Activated naive CD4-positive, alpha-beta T cell treated with anti-CD3 and anti-CD28 coated beads, Interleukin-2, amount 10 ng/mL, durations not matched to agents 7 days and 5 days (primary cell): ENCODE data around the gene BTBD9.

Source experiments
- CTCF ChIA-PET: fragments of 350-600 bp; sonication (Branson Sonifier 250); formaldehyde crosslinking; loops from one replicate; lab custom pipeline; 2021; ENCODE audit warnings: antibody characterized with exemption; lab: Charles Lee
- DNase-seq: peaks from one replicate; pipeline ENCODE4 v3.0.0-alpha.2; 2020
- H3K27ac Mint-ChIP-seq: one replicate; pipeline ENCODE4 v1.8.0; 2021; ENCODE audit warnings: mild to moderate bottlenecking, moderate library complexity, mixed read lengths
- H3K27me3 Mint-ChIP-seq: one replicate; pipeline ENCODE4 v1.8.0; 2021; ENCODE audit warnings: mild to moderate bottlenecking, mixed read lengths
- H3K36me3 Mint-ChIP-seq: one replicate; pipeline ENCODE4 v1.8.0; 2021; ENCODE audit warnings: mixed read lengths
- H3K4me1 Mint-ChIP-seq: one replicate; pipeline ENCODE4 v1.8.0; 2021; ENCODE audit warnings: mixed read lengths
- H3K4me3 Mint-ChIP-seq: one replicate; pipeline ENCODE4 v1.8.0; 2021; ENCODE audit warnings: mild to moderate bottlenecking, moderate library complexity, mixed read lengths
- H3K9me3 Mint-ChIP-seq: one replicate; pipeline ENCODE4 v1.8.0; 2021; ENCODE audit warnings: mixed read lengths

BTBD9 gene

DNA sequence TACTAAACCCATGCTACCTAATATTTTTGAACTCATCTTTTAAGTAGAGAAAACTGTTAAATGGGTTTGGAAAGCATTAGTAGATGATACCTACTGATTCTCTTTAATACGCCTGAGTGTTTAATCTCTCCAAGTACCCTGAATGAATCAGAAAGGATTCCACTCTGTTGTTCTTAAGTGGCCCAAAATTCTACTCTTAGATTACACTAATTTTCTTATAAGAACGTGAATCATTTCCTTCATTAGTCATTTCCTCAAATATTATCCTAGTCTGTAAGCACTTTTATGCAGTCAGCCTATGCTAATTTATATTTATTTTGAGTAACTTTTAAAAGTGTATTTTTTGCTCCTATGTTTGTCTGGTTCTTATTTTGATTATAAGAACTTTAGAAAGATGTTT, 380.0 kb downstream of the BTBD9 start:
- DNase-seq, result no peak
- H3K4me1 Mint-ChIP-seq, result no peaks in the 10 kb centered on the region
- no peaks in the 10 kb centered on the region for H3K27me3 Mint-ChIP-seq
- no peaks in the 10 kb centered on the region for H3K9me3 Mint-ChIP-seq
- H3K36me3 Mint-ChIP-seq, result peaks cover 8% of the 10 kb centered on the region
- H3K27ac Mint-ChIP-seq, result no peak overlapping the region
- CTCF ChIA-PET, result no interaction called here
- no peak overlapping the region for H3K4me3 Mint-ChIP-seq

DNA sequence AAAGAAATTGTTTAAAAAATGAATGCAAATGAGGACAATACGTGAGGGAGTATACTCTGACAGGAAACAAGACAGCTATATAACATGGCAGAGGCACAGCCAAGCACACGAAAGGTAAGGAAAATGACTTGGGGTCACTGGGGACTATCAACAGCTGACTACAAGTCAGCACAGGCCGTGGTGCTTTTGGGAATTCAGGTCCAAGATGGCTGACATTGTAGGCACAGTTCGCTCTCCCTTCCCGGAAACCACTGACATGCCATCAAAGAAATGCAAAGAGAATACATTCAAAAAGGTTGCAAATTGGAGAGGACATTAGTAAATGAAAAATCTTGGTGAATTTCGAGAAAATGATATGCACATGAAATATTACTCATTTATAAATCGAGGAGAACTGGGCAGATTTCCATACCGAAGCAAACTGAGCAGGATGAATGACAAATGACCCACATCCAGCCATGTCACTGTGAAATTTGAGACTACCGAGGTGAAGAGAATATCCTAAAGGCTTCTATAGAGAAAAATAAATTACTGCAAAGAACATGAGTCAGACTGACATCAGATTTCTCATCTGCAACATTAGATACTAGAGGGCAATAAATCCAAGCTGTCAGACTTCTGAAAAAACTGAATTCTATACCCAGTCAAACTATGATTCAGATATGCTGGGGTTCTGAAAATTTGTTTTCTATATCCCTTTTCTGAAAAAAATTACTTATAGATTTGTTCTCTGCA, 391.1 kb downstream of the BTBD9 start:
- DNase-seq, result no peak
- no peaks in the 10 kb centered on the region for H3K27me3 Mint-ChIP-seq
- no peaks in the 10 kb centered on the region for H3K36me3 Mint-ChIP-seq
- H3K27ac Mint-ChIP-seq, result no peak overlapping the region
- H3K9me3 Mint-ChIP-seq, result no peaks in the 10 kb centered on the region
- H3K4me1 Mint-ChIP-seq, result no peaks in the 10 kb centered on the region
- H3K4me3 Mint-ChIP-seq, result no peak overlapping the region
- CTCF ChIA-PET, result no interaction called here

DNA sequence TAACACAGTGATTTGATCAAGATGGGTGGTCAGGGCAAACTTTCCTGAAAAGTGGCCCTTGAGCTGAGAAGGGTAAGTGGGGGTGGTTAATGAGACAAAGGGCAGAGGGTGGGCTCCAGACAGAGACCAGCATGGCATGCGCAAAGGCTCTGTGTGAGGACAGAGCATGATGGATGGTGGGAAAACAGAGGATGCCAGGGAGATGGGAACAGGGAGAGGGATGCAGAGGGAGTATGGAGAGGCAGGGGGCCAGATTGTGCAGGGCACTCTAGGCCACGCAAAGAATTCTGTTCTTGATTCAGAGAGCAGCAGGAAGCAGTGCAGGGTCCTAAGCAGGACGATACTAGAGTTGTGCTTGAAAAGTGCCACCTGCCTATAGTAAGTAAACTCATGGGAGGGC, 394.4 kb downstream of the BTBD9 start:
- H3K27me3 Mint-ChIP-seq, result no peaks in the 10 kb centered on the region
- no peaks in the 10 kb centered on the region for H3K36me3 Mint-ChIP-seq
- no peak overlapping the region for H3K27ac Mint-ChIP-seq
- H3K4me1 Mint-ChIP-seq, result no peaks in the 10 kb centered on the region
- DNase-seq, result no peak
- CTCF ChIA-PET, result no interaction called here
- no peaks in the 10 kb centered on the region for H3K9me3 Mint-ChIP-seq
- no peak overlapping the region for H3K4me3 Mint-ChIP-seq

DNA sequence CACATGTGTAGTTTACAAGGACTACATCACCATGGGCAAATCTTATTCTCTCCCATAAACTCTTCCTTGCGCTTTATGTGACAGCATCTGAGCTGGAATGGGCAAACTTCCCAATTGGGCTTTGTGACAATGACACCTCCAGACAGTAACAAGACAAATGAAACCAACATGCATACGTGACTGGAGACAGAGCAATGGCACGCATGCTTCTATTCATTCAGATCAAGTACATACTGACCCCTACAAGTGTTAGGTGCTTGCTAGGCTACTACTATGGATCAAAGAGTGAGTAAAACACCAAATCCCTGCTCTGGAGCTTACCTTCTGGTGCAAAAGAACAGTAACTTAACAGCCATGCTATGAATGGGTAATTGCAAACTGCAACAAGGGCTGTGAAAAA, 394.9 kb downstream of the BTBD9 start:
- CTCF ChIA-PET, result no interaction called here
- H3K4me1 Mint-ChIP-seq, result no peaks in the 10 kb centered on the region
- no peak overlapping the region for H3K4me3 Mint-ChIP-seq
- H3K36me3 Mint-ChIP-seq, result no peaks in the 10 kb centered on the region
- H3K27me3 Mint-ChIP-seq, result no peaks in the 10 kb centered on the region
- no peak for DNase-seq
- H3K27ac Mint-ChIP-seq, result no peak overlapping the region
- H3K9me3 Mint-ChIP-seq, result no peaks in the 10 kb centered on the region

DNA sequence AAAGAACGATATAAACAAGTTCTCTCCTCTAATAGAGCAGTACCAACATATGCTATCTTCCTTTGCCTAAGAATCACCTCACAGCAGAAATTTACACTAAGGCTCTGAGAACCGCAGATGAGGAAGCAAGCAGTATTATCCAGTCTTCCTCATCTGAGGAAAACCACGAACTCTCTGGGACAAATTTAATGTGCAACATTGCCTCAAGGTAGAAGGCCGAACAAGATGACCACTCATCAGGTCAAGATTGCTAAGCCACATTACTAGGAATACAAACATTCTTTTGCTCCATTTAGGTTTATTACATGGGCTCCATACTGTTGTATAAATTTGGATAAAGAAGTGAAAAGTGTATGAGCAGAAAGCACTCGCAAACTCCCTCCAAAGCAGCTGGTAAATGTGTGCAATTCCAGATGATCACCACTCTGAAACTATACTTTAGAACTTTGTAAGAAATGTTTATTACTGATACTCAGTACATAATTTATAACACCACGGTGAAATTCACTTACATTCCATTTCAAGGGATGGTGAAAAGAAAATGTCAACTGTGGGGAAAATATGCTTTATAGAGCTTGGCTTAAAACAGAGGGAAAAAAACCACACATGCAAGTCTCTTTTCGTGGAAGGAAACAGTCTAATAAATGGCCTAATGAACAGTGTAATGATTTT, 398.4 kb downstream of the BTBD9 start:
- CTCF ChIA-PET, result no interaction called here
- Mint-ChIP-seq H3K4me3 (no peak overlapping the region), H3K4me1 (no peaks in the 10 kb centered on the region), H3K27ac (no peak overlapping the region), H3K36me3 (no peaks in the 10 kb centered on the region), H3K27me3 (no peaks in the 10 kb centered on the region), H3K9me3 (no peaks in the 10 kb centered on the region)
- no peak for DNase-seq

DNA sequence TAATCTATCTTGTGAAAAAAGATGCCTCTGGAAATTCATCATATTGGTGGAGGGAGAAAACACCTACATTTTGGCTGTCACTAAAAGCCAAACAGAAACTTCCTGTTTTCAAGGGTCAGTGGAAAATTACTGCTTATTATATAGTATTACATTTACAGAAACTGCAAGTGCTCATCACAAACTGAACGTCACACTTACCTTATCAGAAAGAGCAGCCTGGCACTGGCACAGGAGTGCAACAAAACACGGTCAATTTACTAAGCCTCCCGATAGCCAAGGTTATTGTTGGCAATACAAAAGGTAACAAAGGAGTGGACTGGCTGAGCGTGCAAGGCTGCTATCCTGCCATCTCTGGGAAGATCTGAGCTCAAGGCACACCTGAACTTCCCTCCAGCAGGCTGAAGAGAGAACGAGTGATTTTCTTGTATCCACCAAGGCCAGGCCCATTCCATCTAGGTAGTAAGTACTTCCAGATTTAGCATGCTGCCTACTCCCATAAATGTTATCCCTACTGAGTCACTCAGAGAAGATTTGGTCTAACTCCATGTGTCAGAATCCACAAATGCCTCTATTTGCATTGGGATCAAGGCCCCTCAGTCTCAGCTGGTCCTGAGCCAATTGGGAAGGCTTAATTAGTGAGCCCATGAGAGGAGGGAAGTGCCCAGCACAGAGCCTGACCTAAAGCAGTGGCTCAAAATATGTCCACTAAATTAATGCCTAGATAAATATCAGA, 399.8 kb downstream of the BTBD9 start:
- Mint-ChIP-seq H3K27me3 (no peaks in the 10 kb centered on the region), H3K4me1 (no peaks in the 10 kb centered on the region), H3K27ac (no peak overlapping the region), H3K36me3 (no peaks in the 10 kb centered on the region), H3K9me3 (no peaks in the 10 kb centered on the region), H3K4me3 (no peak overlapping the region)
- CTCF ChIA-PET, result no interaction called here
- DNase-seq, result no peak

DNA sequence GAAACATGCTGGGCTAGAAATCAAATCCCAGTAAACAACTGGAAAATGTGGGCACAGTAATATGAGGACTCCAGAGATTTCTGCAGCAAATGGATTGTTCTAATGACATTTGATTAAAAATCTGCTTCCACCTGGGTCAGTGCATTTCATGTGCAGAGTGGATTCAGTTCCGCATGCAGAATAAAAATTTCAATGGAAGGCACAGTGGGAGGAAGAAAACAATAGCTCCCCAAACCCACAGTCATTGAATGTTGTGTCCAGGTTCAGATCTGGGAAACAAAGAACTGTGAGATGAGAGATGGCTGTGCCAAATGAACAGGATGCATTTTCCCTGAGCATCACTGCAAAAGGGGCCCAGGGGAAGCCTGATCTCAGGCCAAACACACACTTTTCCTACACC, 403.1 kb downstream of the BTBD9 start:
- no peak overlapping the region for H3K4me3 Mint-ChIP-seq
- H3K4me1 Mint-ChIP-seq, result no peaks in the 10 kb centered on the region
- no peak overlapping the region for H3K27ac Mint-ChIP-seq
- H3K36me3 Mint-ChIP-seq, result no peaks in the 10 kb centered on the region
- no peak for DNase-seq
- no peaks in the 10 kb centered on the region for H3K9me3 Mint-ChIP-seq
- CTCF ChIA-PET, result no interaction called here
- no peaks in the 10 kb centered on the region for H3K27me3 Mint-ChIP-seq

DNA sequence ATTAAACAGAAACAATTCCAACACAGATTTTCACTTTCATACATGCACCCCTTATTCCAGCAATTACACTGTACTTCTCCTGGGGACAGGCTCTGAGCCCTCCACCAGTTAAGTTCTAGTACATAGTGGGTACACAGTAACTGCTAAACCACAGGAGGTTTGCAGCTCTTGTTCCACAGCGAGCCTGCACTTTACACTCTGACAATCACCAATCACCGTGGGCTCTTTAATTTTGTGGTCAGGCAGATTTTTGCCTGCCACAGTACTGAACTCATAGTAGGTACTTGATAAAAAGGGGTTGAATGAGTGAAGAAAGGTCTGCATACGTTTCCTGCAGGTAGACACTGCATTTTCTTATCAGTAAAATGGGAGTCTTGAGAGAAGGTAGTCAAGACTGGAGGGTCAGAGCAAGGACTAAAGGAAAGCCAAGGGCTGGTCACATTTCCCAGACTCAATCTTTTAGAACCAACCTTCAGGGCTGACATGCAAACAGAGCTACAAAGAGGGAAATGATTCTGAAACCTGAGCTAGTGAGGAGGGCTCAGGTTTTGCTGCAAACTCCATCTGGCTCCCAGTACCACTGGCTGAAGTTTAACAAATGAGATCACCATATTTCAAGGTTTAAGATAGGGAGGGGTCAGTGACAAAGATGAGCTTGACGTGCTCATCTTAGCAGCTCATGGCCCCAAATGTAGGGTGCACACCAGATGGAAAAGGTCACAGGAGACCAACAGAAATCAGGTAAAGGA, 404.6 kb downstream of the BTBD9 start:
- Mint-ChIP-seq H3K27ac (no peak overlapping the region), H3K36me3 (no peaks in the 10 kb centered on the region), H3K9me3 (no peaks in the 10 kb centered on the region), H3K27me3 (no peaks in the 10 kb centered on the region), H3K4me3 (no peak overlapping the region), H3K4me1 (no peaks in the 10 kb centered on the region)
- CTCF ChIA-PET, result no interaction called here
- no peak for DNase-seq

DNA sequence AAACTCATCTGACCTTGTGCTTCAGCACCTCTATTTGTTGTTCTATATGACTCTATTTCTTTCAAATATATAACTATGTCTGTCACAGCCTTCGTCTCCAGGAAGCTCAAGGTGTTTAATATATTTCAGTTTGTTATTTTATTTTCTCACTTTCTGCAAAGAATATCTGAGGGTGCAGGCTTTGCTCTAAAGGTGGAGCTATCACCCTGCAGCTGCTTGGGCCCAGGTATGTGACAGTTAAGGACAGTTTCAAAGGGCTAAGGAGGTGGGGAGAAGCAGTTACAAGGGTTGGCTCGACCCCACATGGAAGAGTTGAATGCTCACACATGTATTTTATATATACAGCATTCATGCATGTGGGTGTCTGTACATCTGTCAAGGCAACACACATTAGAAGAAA, 405.6 kb downstream of the BTBD9 start:
- no peak for DNase-seq
- Mint-ChIP-seq H3K36me3 (no peaks in the 10 kb centered on the region), H3K27me3 (no peaks in the 10 kb centered on the region), H3K9me3 (no peaks in the 10 kb centered on the region), H3K27ac (no peak overlapping the region), H3K4me1 (no peaks in the 10 kb centered on the region), H3K4me3 (no peak overlapping the region)
- CTCF ChIA-PET, result no interaction called here

DNA sequence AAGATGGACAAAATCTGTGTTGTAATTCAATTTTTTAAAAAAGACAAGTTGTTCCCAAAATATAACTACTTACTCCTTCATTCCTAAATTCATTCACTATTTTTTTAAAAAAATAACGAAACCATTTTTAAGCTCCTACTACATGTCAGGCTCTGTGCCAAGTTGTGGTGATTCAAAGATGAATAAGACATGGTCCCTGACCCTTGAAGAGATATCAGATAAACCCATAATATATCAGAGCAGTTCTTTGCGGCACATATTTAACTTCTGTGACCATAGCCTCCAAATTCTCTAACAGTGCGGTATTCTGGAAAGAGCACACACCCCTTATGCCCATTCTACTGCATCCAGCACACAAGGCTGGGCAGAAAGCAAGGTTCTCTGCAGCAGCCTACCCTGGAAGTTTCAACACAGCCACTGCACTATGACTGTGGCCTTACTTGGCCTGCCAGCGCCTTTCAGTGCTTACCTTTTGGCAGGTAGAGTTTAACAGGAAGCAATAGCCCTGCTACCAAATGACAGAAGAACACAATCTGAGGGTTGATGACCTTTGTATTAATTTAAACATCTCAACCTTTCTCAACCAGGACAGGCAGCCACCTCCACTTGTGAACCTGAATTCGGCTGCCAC, 406.5 kb downstream of the BTBD9 start:
- Mint-ChIP-seq H3K27ac (no peak overlapping the region), H3K36me3 (no peaks in the 10 kb centered on the region), H3K4me1 (no peaks in the 10 kb centered on the region), H3K4me3 (no peak overlapping the region), H3K27me3 (no peaks in the 10 kb centered on the region), H3K9me3 (no peaks in the 10 kb centered on the region)
- CTCF ChIA-PET, result interaction anchor here (1.2 kb wide), 1 partner anchor 11 kb away, joined by 3 read pairs; no protein-coding TSS in a partner anchor
- DNase-seq, result no peak

DNA sequence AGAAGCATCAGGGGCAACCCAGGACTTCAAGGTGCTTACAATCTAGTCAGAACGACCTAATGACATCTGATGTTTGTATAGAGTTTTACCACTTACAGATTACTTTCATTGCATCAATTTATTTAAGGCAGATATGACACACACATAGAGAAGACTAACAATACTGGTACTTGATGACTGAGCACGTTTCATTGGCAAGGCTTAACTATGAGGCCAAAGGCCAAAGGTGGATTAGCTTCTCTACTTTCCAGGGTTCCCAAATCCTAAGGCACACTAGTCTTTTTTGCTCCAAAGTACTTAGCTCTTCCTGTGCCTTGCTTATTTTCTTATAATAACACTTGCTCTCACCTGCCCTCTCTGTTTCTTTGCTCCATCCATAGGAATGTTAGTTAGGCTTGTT, 414.0 kb downstream of the BTBD9 start:
- no peaks in the 10 kb centered on the region for H3K9me3 Mint-ChIP-seq
- H3K4me1 Mint-ChIP-seq, result no peaks in the 10 kb centered on the region
- H3K27me3 Mint-ChIP-seq, result no peaks in the 10 kb centered on the region
- H3K36me3 Mint-ChIP-seq, result no peaks in the 10 kb centered on the region
- no peak for DNase-seq
- no peak overlapping the region for H3K4me3 Mint-ChIP-seq
- H3K27ac Mint-ChIP-seq, result no peak overlapping the region
- CTCF ChIA-PET, result no interaction called here

DNA sequence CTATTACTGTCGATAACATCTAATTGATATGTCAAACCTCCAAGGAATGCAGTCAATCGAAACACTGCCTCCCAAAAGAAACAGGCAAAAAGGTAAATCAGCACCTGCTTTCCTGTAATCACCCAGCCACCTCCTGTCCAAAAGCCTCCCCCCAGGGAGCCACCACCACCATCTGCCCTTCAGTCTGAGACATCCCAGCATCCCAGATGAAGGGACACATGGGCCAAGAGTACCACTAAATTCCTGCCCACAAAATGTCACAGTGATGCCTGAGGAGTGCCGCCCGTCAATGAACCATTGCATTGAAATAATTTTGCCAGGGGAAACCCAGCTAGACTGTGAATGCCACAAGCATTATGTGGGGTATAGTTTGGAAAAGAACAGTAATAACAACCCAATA, 418.5 kb downstream of the BTBD9 start:
- CTCF ChIA-PET, result no interaction called here
- Mint-ChIP-seq H3K36me3 (no peaks in the 10 kb centered on the region), H3K27me3 (no peaks in the 10 kb centered on the region), H3K9me3 (no peaks in the 10 kb centered on the region), H3K4me3 (no peak overlapping the region), H3K27ac (no peak overlapping the region), H3K4me1 (no peaks in the 10 kb centered on the region)
- DNase-seq, result no peak

DNA sequence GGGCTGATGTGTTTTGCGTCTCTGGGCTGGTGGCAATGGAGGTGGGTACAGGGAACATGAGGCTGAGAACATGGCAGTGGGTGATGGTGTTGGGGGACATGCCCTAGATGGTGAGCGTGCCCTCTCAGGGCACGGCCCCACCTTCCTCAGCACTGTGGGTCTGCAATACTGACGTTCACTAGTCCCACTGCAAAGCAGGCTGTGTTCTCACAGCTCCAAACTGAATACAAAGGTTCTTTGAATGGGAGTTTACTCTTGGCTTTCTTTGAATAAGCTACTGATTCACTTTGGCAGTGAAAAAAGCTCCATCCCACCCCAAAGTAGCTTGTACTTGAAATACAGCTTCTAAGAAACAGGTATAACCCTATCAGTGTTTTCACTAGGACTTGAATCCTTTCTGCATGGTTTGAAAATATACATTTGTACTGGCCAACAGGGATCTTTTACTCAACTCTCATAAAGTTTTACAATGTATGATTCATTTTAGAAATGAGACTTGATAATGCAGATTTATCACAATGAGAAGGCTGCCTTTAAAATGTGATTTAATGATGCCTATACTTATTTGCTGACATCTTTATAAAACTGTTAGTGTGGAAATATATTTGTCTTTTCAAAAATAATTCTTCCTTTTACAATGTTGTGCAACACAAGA, 419.5 kb downstream of the BTBD9 start:
- Mint-ChIP-seq H3K27me3 (no peaks in the 10 kb centered on the region), H3K4me3 (no peak overlapping the region), H3K27ac (no peak overlapping the region), H3K9me3 (no peaks in the 10 kb centered on the region), H3K4me1 (no peaks in the 10 kb centered on the region), H3K36me3 (no peaks in the 10 kb centered on the region)
- CTCF ChIA-PET, result no interaction called here
- DNase-seq, result no peak
